Sigmoid colon (tissue), 7 donors: ENCODE measurements around the gene PCNX1. TPM values are rescaled to one million over a fixed set of nuclear protein-coding genes. Genes with fewer than 3 reads are reported as not detected.
"Not testable (repeated sequence)": the region's sequence is repeated elsewhere in the genome, so short reads cannot be mapped to it uniquely, and the experiment has no call there.

Source experiments
- DNase-seq: peaks from one replicate; pipeline ENCODE4 v3.0.0-alpha.2; 2019
- H3K27ac ChIP-seq, 4 donors: fragments of 200-600 bp; sonication (generic); one replicate each; pipeline ENCODE4 v1.5.1; 2016 to 2019; ENCODE audit warnings: mild to moderate bottlenecking in 1 of 4
- H3K27me3 ChIP-seq, 3 donors: fragments of 200-600 bp; sonication (generic); one replicate each; pipeline ENCODE4 v1.5.1; 2019; ENCODE audit warnings: mild to moderate bottlenecking in 1 of 3
- H3K36me3 ChIP-seq, 4 donors: fragments of 200-600 bp; sonication (generic); one replicate each; pipeline ENCODE4 v1.5.1; 2016 to 2019
- H3K4me1 ChIP-seq, 4 donors: fragments of 200-600 bp; sonication (generic); one replicate each; pipeline ENCODE4 v1.5.1; 2017 to 2019
- H3K4me3 ChIP-seq, 4 donors: fragments of 200-600 bp; sonication (generic); one replicate each; pipeline ENCODE4 v1.5.1; 2017 to 2019; ENCODE audit warnings: mild to moderate bottlenecking in 2 of 4, moderate library complexity in 1 of 4
- H3K9me3 ChIP-seq, 4 donors: fragments of 200-600 bp in 3 of 4; sonication (generic) in 3 of 4; one replicate each; pipeline versions ENCODE4 v1.5.1 to v1.6.1; 2013 to 2019
- CTCF ChIP-seq, 4 experiments: fragments of 450-650 bp in 3 of 4; fragments of 200-600 bp in 1 of 4; IDR thresholded peaks; one replicate each; pipeline ENCODE4 v1.5.1; 2016 to 2019; ENCODE audit warnings: antibody characterized with exemption in 4 of 4, mild to moderate bottlenecking in 3 of 4, moderate library complexity in 2 of 4
- EP300 ChIP-seq, 4 donors: sonication (generic); formaldehyde crosslinking; IDR thresholded peaks; one replicate each; pipeline ENCODE4 v1.6.1; 2017; ENCODE audit warnings: antibody characterized with exemption in 4 of 4
- POLR2A ChIP-seq, 2 donors: fragments of 450-650 bp; IDR thresholded peaks; one replicate each; pipeline ENCODE4 v1.6.1; 2016; ENCODE audit warnings: antibody characterized with exemption in 2 of 2, mild to moderate bottlenecking in 2 of 2, moderate library complexity in 2 of 2
- POLR2AphosphoS5 ChIP-seq, 4 donors: sonication (generic); formaldehyde crosslinking; IDR thresholded peaks; one replicate each; pipeline ENCODE4 v1.6.1; 2017; ENCODE audit warnings: antibody characterized with exemption in 4 of 4
- WGBS, 2 donors: extraction: QIAGEN DNeasy Blood & Tissue Kit; methylation state at CpG; one replicate each; pipeline ENCODE4 v1.1.7; 2013; 5-methylcytosine and 5-hydroxymethylcytosine counted together
- intact Hi-C: fragments of 100-400 bp; cut with DNase I; formaldehyde crosslinking; loops from one replicate; pipeline ENCODE4 v1.15.1; 2023
- polyA plus RNA-seq, 3 donors: library from polyadenylated mRNA; stranded (reverse); fragments of 200-250 nt; gene quantifications; one replicate each; pipeline ENCODE4 v1.2.3, GENCODE V29; 2013
- total RNA-seq, 4 donors: library from RNA; depleted of rRNA; stranded (reverse); fragments of >200 nt; gene quantifications; one replicate each; pipeline ENCODE4 v1.1.0, GENCODE V29; 2016
- donor health status: healthy with polysubstance abuse.
- donor health status: Bipolar disorder and iron deficiency.
- donor health status: healthy.

The PCNX1 gene
- total and polyA plus RNA-seq, 7 donors: 1.2 to 73.9 (median 62.8) TPM

- H3K36me3 ChIP-seq: no peaks in the 10 kb centered on the region
- no peak for DNase-seq
- H3K27me3 ChIP-seq: no peaks in the 10 kb centered on the region
- intact Hi-C loops: no loop called here
- no peak for TF ChIP-seq POLR2AphosphoS5 (IDR thresholded peaks at IDR 0.05)
- TF ChIP-seq POLR2A (IDR thresholded peaks at IDR 0.05): no peak
- no peak for TF ChIP-seq CTCF (IDR thresholded peaks at IDR 0.05)
- TF ChIP-seq EP300 (IDR thresholded peaks at IDR 0.05): no peak
- no peak overlapping the region for H3K4me3 ChIP-seq
- peaks cover 0 to 27% (median 22%) of the 10 kb centered on the region in 4 donors for H3K4me1 ChIP-seq
- WGBS, 2 donors: 16 to 68% methylated on average over 1 of the region's 1 CpG
- no peak overlapping the region for H3K27ac ChIP-seq
- H3K9me3 ChIP-seq: no peaks in the 10 kb centered on the region
These were observed 213.7 kb downstream of the PCNX1 start for GRCh38 chr14:71121001-71121400.

GRCh38 chr14:71121711-71122110, 214.5 kb downstream of the PCNX1 start:
- H3K27ac ChIP-seq: no peak overlapping the region
- H3K4me1 ChIP-seq: peaks cover 0 to 20% (median 16%) of the 10 kb centered on the region in 4 donors
- H3K36me3 ChIP-seq: no peaks in the 10 kb centered on the region
- no peaks in the 10 kb centered on the region for H3K27me3 ChIP-seq
- WGBS, 2 donors: 89 to 94% methylated on average over 5 of the region's 5 CpGs
- TF ChIP-seq EP300 (IDR thresholded peaks at IDR 0.05) (no peak), POLR2A (IDR thresholded peaks at IDR 0.05) (no peak), POLR2AphosphoS5 (IDR thresholded peaks at IDR 0.05) (no peak), CTCF (IDR thresholded peaks at IDR 0.05) (no peak)
- intact Hi-C loops: no loop called here
- no peak overlapping the region for H3K4me3 ChIP-seq
- DNase-seq: no peak
- no peaks in the 10 kb centered on the region for H3K9me3 ChIP-seq

GRCh38 chr14:71122866-71123565, 215.8 kb downstream of the PCNX1 start:
- H3K36me3 ChIP-seq: no peaks in the 10 kb centered on the region
- no peaks in the 10 kb centered on the region for H3K27me3 ChIP-seq
- peaks cover 0 to 7% (median 4%) of the 10 kb centered on the region in 4 donors for H3K4me1 ChIP-seq
- TF ChIP-seq EP300 (IDR thresholded peaks at IDR 0.05) (no peak), CTCF (IDR thresholded peaks at IDR 0.05) (no peak), POLR2AphosphoS5 (IDR thresholded peaks at IDR 0.05) (no peak), POLR2A (IDR thresholded peaks at IDR 0.05) (no peak)
- no peak overlapping the region for H3K4me3 ChIP-seq
- no peaks in the 10 kb centered on the region for H3K9me3 ChIP-seq
- WGBS, 2 donors: 69 to 84% methylated on average over 2 of the region's 2 CpGs
- H3K27ac ChIP-seq: no peak overlapping the region
- intact Hi-C loops: no loop called here
- DNase-seq: no peak

- Histone ChIP-seq H3K9me3 (no peaks in the 10 kb centered on the region), H3K27ac (no peak overlapping the region), H3K27me3 (no peaks in the 10 kb centered on the region), H3K36me3 (no peaks in the 10 kb centered on the region), H3K4me3 (no peak overlapping the region), H3K4me1 (peaks cover 0 to under 1% (median under 1%) of the 10 kb centered on the region in 4 donors)
- DNase-seq: no peak
- intact Hi-C loops: no loop called here
- no peak for TF ChIP-seq CTCF (IDR thresholded peaks at IDR 0.05)
- no peak for TF ChIP-seq POLR2A (IDR thresholded peaks at IDR 0.05)
- no peak for TF ChIP-seq EP300 (IDR thresholded peaks at IDR 0.05)
- TF ChIP-seq POLR2AphosphoS5 (IDR thresholded peaks at IDR 0.05): no peak
- 96 to 98% methylated on average over 4 of the region's 4 CpGs for WGBS, 2 donors
These were observed 216.4 kb downstream of the PCNX1 start for GRCh38 chr14:71123579-71124135.

GRCh38 chr14:71129716-71130490, 222.6 kb downstream of the PCNX1 start:
- not testable (repeated sequence) for H3K4me1 ChIP-seq, H3K27ac ChIP-seq
- WGBS, 2 donors: 75 to 89% methylated on average over 9 of the region's 9 CpGs

More at GRCh38 chr14:71129716-71130490, 222.6 kb downstream of the PCNX1 start:
- DNase-seq, intact Hi-C loops, H3K27me3 ChIP-seq, H3K9me3 ChIP-seq, H3K4me3 ChIP-seq, H3K36me3 ChIP-seq: not testable (repeated sequence)
